Osteocyte (in vitro differentiated cells): ENCODE data around the gene APOOL. TPM values are rescaled to one million over a fixed set of nuclear protein-coding genes. Genes with fewer than 3 reads are reported as not detected.

Source experiments
- DNase-seq: peaks from one replicate; pipeline ENCODE4 v3.0.0; 2021; ENCODE audit warnings: mixed read lengths; ENCODE audit not compliant: unreplicated experiment; ENCODE audit errors: extremely low spot score
- H3K27ac Mint-ChIP-seq: one replicate; pipeline ENCODE4 v1.8.0; 2021; ENCODE audit warnings: mild to moderate bottlenecking, mixed read lengths; ENCODE audit not compliant: unreplicated experiment
- H3K27me3 Mint-ChIP-seq: one replicate; pipeline ENCODE4 v1.8.0; 2021; ENCODE audit warnings: mixed read lengths; ENCODE audit not compliant: unreplicated experiment
- H3K36me3 Mint-ChIP-seq: one replicate; pipeline ENCODE4 v1.8.0; 2021; ENCODE audit warnings: mixed read lengths; ENCODE audit not compliant: unreplicated experiment
- H3K4me1 Mint-ChIP-seq: one replicate; pipeline ENCODE4 v1.8.0; 2021; ENCODE audit warnings: mixed read lengths; ENCODE audit not compliant: unreplicated experiment
- H3K4me3 Mint-ChIP-seq: one replicate; pipeline ENCODE4 v1.8.0; 2021; ENCODE audit warnings: mild to moderate bottlenecking, moderate library complexity, mixed read lengths; ENCODE audit not compliant: unreplicated experiment
- H3K9me3 Mint-ChIP-seq: one replicate; pipeline ENCODE4 v1.8.0; 2021; ENCODE audit warnings: mixed read lengths; ENCODE audit not compliant: unreplicated experiment
- total RNA-seq: library from RNA; stranded (reverse); gene quantifications from 2 replicates; pipeline ENCODE4 v1.2.1, GENCODE V29; 2021
- TF ChIP-seq, protein P1 (sequence below): fragments of 200-600 bp; sonication (generic); IDR thresholded peaks from 2 replicates; pipeline ENCODE4 v1.5.0; 2021; ENCODE audit warnings: antibody characterized with exemption, mild to moderate bottlenecking, moderate library complexity

The APOOL gene
- total RNA-seq, 1 donor from 2014 or later = 19.7 TPM

DNA sequence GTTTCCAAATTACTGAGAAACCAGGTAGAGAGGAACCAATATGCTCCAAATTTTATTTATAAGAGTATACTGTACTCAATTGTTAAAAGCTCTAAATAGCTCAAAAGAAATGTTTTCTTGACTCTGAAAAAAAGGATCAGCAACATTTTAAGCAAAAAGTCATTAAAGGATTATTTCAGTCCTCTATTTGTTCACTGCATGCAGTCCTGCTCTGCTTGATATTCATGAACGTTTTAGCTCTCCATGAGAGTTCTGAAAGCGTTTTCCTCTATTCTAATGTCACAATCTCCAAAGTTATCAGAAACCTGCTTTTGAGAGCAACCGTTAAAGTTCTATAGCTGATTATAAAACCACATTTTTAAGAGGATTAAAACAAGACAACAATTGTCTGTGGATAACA is 110.5 kb downstream of the APOOL start:
- H3K36me3 Mint-ChIP-seq = no peaks in the 10 kb centered on the region
- H3K4me1 Mint-ChIP-seq = no peaks in the 10 kb centered on the region
- no peak overlapping the region for H3K27ac Mint-ChIP-seq
- H3K27me3 Mint-ChIP-seq = no peaks in the 10 kb centered on the region
- TF ChIP-seq, protein P1, sequence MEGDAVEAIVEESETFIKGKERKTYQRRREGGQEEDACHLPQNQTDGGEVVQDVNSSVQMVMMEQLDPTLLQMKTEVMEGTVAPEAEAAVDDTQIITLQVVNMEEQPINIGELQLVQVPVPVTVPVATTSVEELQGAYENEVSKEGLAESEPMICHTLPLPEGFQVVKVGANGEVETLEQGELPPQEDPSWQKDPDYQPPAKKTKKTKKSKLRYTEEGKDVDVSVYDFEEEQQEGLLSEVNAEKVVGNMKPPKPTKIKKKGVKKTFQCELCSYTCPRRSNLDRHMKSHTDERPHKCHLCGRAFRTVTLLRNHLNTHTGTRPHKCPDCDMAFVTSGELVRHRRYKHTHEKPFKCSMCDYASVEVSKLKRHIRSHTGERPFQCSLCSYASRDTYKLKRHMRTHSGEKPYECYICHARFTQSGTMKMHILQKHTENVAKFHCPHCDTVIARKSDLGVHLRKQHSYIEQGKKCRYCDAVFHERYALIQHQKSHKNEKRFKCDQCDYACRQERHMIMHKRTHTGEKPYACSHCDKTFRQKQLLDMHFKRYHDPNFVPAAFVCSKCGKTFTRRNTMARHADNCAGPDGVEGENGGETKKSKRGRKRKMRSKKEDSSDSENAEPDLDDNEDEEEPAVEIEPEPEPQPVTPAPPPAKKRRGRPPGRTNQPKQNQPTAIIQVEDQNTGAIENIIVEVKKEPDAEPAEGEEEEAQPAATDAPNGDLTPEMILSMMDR = no peak
- no peak overlapping the region for H3K4me3 Mint-ChIP-seq
- no peaks in the 10 kb centered on the region for H3K9me3 Mint-ChIP-seq
- no peak for DNase-seq

DNA sequence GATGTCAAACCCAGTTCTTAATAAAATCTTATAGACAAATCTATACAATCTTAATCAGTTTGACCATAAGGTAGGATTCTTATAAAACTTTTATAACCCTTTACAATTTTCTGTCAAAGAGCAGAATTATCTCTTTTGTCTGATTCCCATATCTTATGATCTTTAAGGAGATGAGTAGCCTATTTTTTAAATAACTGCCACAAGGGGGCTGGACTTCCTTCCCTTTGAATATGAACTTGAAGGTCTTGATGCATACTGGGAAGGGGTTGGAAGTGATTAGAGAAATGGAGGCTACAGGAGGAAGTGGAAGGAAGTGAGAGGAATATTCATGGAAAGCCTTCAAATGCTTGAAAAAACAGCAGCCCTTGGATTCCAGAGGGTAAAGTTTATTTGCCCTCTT is 111.1 kb downstream of the APOOL start:
- no peaks in the 10 kb centered on the region for H3K4me1 Mint-ChIP-seq
- DNase-seq = no peak
- no peaks in the 10 kb centered on the region for H3K36me3 Mint-ChIP-seq
- no peak overlapping the region for H3K4me3 Mint-ChIP-seq
- H3K27ac Mint-ChIP-seq = no peak overlapping the region
- H3K27me3 Mint-ChIP-seq = no peaks in the 10 kb centered on the region
- TF ChIP-seq, protein P1 = no peak
- H3K9me3 Mint-ChIP-seq = no peaks in the 10 kb centered on the region

DNA sequence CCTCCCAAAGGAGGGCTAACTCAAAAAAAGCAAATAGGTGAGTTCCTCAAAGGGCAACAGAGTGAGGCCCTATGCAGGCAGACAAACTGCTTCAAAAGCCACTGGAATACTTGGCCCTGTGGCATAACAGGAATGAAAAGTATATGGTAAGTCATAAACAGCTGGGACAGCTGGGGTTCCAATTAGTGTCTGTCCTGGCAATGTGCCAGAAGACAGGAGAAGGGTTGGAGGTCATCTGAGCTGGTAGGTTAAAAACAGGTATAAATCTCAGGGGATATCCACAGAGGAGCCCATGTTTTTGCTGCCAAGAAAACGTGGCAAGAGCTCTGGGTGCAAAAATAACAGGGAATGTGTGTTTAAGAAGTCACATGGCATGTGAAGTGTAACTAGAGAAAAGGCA is 111.6 kb downstream of the APOOL start:
- no peak overlapping the region for H3K4me3 Mint-ChIP-seq
- H3K9me3 Mint-ChIP-seq = no peaks in the 10 kb centered on the region
- no peak for DNase-seq
- no peaks in the 10 kb centered on the region for H3K4me1 Mint-ChIP-seq
- H3K27ac Mint-ChIP-seq = no peak overlapping the region
- H3K36me3 Mint-ChIP-seq = no peaks in the 10 kb centered on the region
- TF ChIP-seq, protein P1 = no peak
- no peaks in the 10 kb centered on the region for H3K27me3 Mint-ChIP-seq

- no peaks in the 10 kb centered on the region for H3K27me3 Mint-ChIP-seq
- no peaks in the 10 kb centered on the region for H3K36me3 Mint-ChIP-seq
- no peaks in the 10 kb centered on the region for H3K4me1 Mint-ChIP-seq
- no peak for DNase-seq
- no peak overlapping the region for H3K4me3 Mint-ChIP-seq
- H3K27ac Mint-ChIP-seq = no peak overlapping the region
- H3K9me3 Mint-ChIP-seq = peaks cover 7% of the 10 kb centered on the region
- TF ChIP-seq, protein P1 = no peak
Measured at GRCh38 chrX:85136409-85136808, 132.7 kb downstream of the APOOL start.

- Mint-ChIP-seq H3K27ac (no peak overlapping the region), H3K36me3 (no peaks in the 10 kb centered on the region), H3K4me3 (no peak overlapping the region), H3K9me3 (peaks cover 4% of the 10 kb centered on the region), H3K4me1 (no peaks in the 10 kb centered on the region), H3K27me3 (no peaks in the 10 kb centered on the region)
- DNase-seq = no peak
- TF ChIP-seq, protein P1 = no peak
Measured at GRCh38 chrX:85139422-85139821, 135.7 kb downstream of the APOOL start.
